Measurements from ENCODE around the gene AFAP1L2. TPM values are rescaled to one million over a fixed set of nuclear protein-coding genes. Genes with fewer than 3 reads are reported as not detected.

The AFAP1L2 gene
- total and polyA plus RNA-seq, 2 donors (not counting 1 experiment from before 2014, with no cell fraction given): 4.7 to 4.9 TPM

- Histone ChIP-seq H2AFZ (ENCODE audit: insufficient read depth, low read depth, low read length, poor library complexity, severe bottlenecking) (no peak overlapping the region), H3K4me2 (replicated peaks; ENCODE audit: low read depth, low read length, poor library complexity, severe bottlenecking) (no peak overlapping the region), H4K20me1 (ENCODE audit: control insufficient read depth, insufficient read depth, low read length, poor library complexity, severe bottlenecking) (no peaks in the 10 kb centered on the region), H3K4me3 (ENCODE audit: control extremely low read depth in 1 of 5, extremely low read depth in 1 of 5, insufficient read depth in 1 of 5, low read depth in 2 of 5, low read length in 4 of 5) (no peak overlapping the region), H3K9ac (ENCODE audit: low read length) (no peak overlapping the region), H3K9me3 (ENCODE audit: control extremely low read depth in 1 of 3, control insufficient read depth in 2 of 3, insufficient read depth in 1 of 3, low read length in 2 of 3) (no peaks in the 10 kb centered on the region), H3K79me2 (ENCODE audit: control insufficient read depth, insufficient read depth, low read length) (no peaks in the 10 kb centered on the region), H3K27ac (ENCODE audit: low read length in 2 of 2) (no peak overlapping the region), H3K4me1 (ENCODE audit: control insufficient read depth in 2 of 2, insufficient read depth in 2 of 2, low read length in 2 of 2) (no peaks in the 10 kb centered on the region), H3K36me3 (replicated peaks in 1 of 2; ENCODE audit: control extremely low read depth in 1 of 2, control insufficient read depth in 1 of 2, extremely low read depth in 1 of 2, insufficient read depth in 2 of 2, low read length in 1 of 2) (no peaks in the 10 kb centered on the region), H3K27me3 (replicated peaks in 1 of 4; ENCODE audit: control extremely low read depth in 1 of 4, control insufficient read depth in 3 of 4, insufficient read depth in 4 of 4, low read length in 3 of 4) (no peaks in the 10 kb centered on the region)
- 82% methylated on average over 5 of the region's 8 CpGs for WGBS (ENCODE audit: insufficient coverage)
- H3K4me3 Mint-ChIP-seq: no peak overlapping the region
- ATAC-seq (ENCODE audit: low read depth) (no peak), DNase-seq (no peak)
- H3K4me1 Mint-ChIP-seq: no peaks in the 10 kb centered on the region
- no peak overlapping the region for H3K27ac Mint-ChIP-seq
- no peaks in the 10 kb centered on the region for H3K9me3 Mint-ChIP-seq (ENCODE audit: insufficient read depth)
- H3K27me3 Mint-ChIP-seq: no peaks in the 10 kb centered on the region
- intact Hi-C loops (cut with micrococcal nuclease): no loop called here
- no peak for TF ChIP-seq EZH2 (IDR thresholded peaks at IDR 0.05; ENCODE audit: borderline replicate concordance, insufficient read depth, low read depth, low read length, poor library complexity, severe bottlenecking)
- TF ChIP-seq, protein P1, sequence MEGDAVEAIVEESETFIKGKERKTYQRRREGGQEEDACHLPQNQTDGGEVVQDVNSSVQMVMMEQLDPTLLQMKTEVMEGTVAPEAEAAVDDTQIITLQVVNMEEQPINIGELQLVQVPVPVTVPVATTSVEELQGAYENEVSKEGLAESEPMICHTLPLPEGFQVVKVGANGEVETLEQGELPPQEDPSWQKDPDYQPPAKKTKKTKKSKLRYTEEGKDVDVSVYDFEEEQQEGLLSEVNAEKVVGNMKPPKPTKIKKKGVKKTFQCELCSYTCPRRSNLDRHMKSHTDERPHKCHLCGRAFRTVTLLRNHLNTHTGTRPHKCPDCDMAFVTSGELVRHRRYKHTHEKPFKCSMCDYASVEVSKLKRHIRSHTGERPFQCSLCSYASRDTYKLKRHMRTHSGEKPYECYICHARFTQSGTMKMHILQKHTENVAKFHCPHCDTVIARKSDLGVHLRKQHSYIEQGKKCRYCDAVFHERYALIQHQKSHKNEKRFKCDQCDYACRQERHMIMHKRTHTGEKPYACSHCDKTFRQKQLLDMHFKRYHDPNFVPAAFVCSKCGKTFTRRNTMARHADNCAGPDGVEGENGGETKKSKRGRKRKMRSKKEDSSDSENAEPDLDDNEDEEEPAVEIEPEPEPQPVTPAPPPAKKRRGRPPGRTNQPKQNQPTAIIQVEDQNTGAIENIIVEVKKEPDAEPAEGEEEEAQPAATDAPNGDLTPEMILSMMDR (IDR thresholded peaks at IDR 0.05): no peak
- ChIA-PET CTCF (no interaction called here), POLR2A (no interaction called here)
Measured at GRCh38 chr10:114340816-114341215, 63.5 kb downstream of the AFAP1L2 start.

- POLR2A ChIA-PET: no interaction called here
- H3K4me3 Mint-ChIP-seq: no peak overlapping the region
- Histone ChIP-seq H3K27ac (ENCODE audit: low read length in 2 of 2) (no peak overlapping the region), H3K36me3 (replicated peaks in 1 of 2; ENCODE audit: control extremely low read depth in 1 of 2, control insufficient read depth in 1 of 2, extremely low read depth in 1 of 2, insufficient read depth in 2 of 2, low read length in 1 of 2) (no peaks in the 10 kb centered on the region), H3K79me2 (ENCODE audit: control insufficient read depth, insufficient read depth, low read length) (no peaks in the 10 kb centered on the region), H3K4me1 (ENCODE audit: control insufficient read depth in 2 of 2, insufficient read depth in 2 of 2, low read length in 2 of 2) (no peaks in the 10 kb centered on the region), H3K9me3 (ENCODE audit: control extremely low read depth in 1 of 3, control insufficient read depth in 2 of 3, insufficient read depth in 1 of 3, low read length in 2 of 3) (no peaks in the 10 kb centered on the region), H3K4me3 (ENCODE audit: control extremely low read depth in 1 of 5, extremely low read depth in 1 of 5, insufficient read depth in 1 of 5, low read depth in 2 of 5, low read length in 4 of 5) (no peak overlapping the region), H4K20me1 (ENCODE audit: control insufficient read depth, insufficient read depth, low read length, poor library complexity, severe bottlenecking) (no peaks in the 10 kb centered on the region), H3K4me2 (replicated peaks; ENCODE audit: low read depth, low read length, poor library complexity, severe bottlenecking) (no peak overlapping the region), H3K9ac (ENCODE audit: low read length) (no peak overlapping the region), H2AFZ (ENCODE audit: insufficient read depth, low read depth, low read length, poor library complexity, severe bottlenecking) (no peak overlapping the region), H3K27me3 (replicated peaks in 1 of 4; ENCODE audit: control extremely low read depth in 1 of 4, control insufficient read depth in 3 of 4, insufficient read depth in 4 of 4, low read length in 3 of 4) (no peaks in the 10 kb centered on the region)
- DNase-seq: no peak
- H3K27me3 Mint-ChIP-seq: peaks cover 1% of the 10 kb centered on the region
- intact Hi-C loops (cut with micrococcal nuclease): no loop called here
- no peaks in the 10 kb centered on the region for H3K9me3 Mint-ChIP-seq (ENCODE audit: insufficient read depth)
- no peaks in the 10 kb centered on the region for H3K4me1 Mint-ChIP-seq
- CTCF ChIA-PET: no interaction called here
- no peak overlapping the region for H3K27ac Mint-ChIP-seq
- ATAC-seq (ENCODE audit: low read depth): no peak
- 94% methylated on average over 15 of the region's 19 CpGs for WGBS (ENCODE audit: insufficient coverage)
- TF ChIP-seq, protein P1 (IDR thresholded peaks at IDR 0.05): no peak
- no peak for TF ChIP-seq EZH2 (IDR thresholded peaks at IDR 0.05; ENCODE audit: borderline replicate concordance, insufficient read depth, low read depth, low read length, poor library complexity, severe bottlenecking)
Measured at GRCh38 chr10:114337510-114338462, 66.5 kb downstream of the AFAP1L2 start.
